Smooth muscle cell (in vitro differentiated cells): ENCODE measurements around the gene TTC28. TPM values are rescaled to one million over a fixed set of nuclear protein-coding genes. Genes with fewer than 3 reads are reported as not detected.
A peak's percentile ranks its signal among the peaks of the same experiment; 100 is the strongest.

ENCODE experiments used
- DNase-seq: peaks from one replicate; lab custom pipeline; 2025; ENCODE audit not compliant: unreplicated experiment; lab: John Stamatoyannopoulos, UW
- H2AFZ ChIP-seq: fragments of 200-600 bp; sonication (generic); 2 replicates; pipeline ENCODE4 v1.6.0; 2016; ENCODE audit warnings: antibody characterized with exemption, low read depth, mild to moderate bottlenecking
- H3F3A ChIP-seq: fragments of 200-600 bp; sonication (generic); 2 replicates; pipeline ENCODE4 v1.6.0; 2017; ENCODE audit warnings: antibody characterized with exemption, low read depth
- H3K27ac ChIP-seq: fragments of 200-600 bp; sonication (generic); 2 replicates; pipeline ENCODE4 v1.5.1; 2016; ENCODE audit warnings: low read depth, mild to moderate bottlenecking
- H3K27me3 ChIP-seq: fragments of 200-600 bp; sonication (generic); 2 replicates; pipeline ENCODE4 v1.6.1; 2016; ENCODE audit warnings: low read depth, mild to moderate bottlenecking
- H3K36me3 ChIP-seq: fragments of 200-600 bp; sonication (generic); 2 replicates; pipeline ENCODE4 v1.5.1; 2016; ENCODE audit warnings: low read depth
- H3K4me1 ChIP-seq: fragments of 200-600 bp; sonication (generic); 2 replicates; pipeline ENCODE4 v1.5.1; 2016; ENCODE audit warnings: low read depth
- H3K4me2 ChIP-seq: fragments of 200-600 bp; sonication (generic); 2 replicates; pipeline ENCODE4 v1.6.0; 2016; ENCODE audit warnings: mild to moderate bottlenecking
- H3K4me3 ChIP-seq: fragments of 200-600 bp; sonication (generic); 2 replicates; pipeline ENCODE4 v1.5.1; 2016; ENCODE audit warnings: mild to moderate bottlenecking
- H3K79me2 ChIP-seq: fragments of 200-600 bp; sonication (generic); 2 replicates; pipeline ENCODE4 v1.6.0; 2016; ENCODE audit warnings: low read depth, mild to moderate bottlenecking
- H3K9ac ChIP-seq: fragments of 200-600 bp; sonication (generic); 2 replicates; pipeline ENCODE4 v1.6.0; 2016; ENCODE audit warnings: low read depth
- H3K9me3 ChIP-seq: fragments of 200-600 bp; sonication (generic); replicated peaks from 2 replicates; pipeline ENCODE4 v1.5.1; 2016; ENCODE audit warnings: low read depth
- H4K20me1 ChIP-seq: fragments of 200-600 bp; sonication (generic); 2 replicates; pipeline ENCODE4 v1.6.0; 2016; ENCODE audit warnings: low read depth
- CTCF ChIP-seq: fragments of 200-600 bp; sonication (generic); IDR thresholded peaks from 2 replicates; pipeline ENCODE4 v1.5.1; 2017; ENCODE audit warnings: borderline replicate concordance, mild to moderate bottlenecking, antibody characterized with exemption; ENCODE audit not compliant: insufficient read depth, poor library complexity, severe bottlenecking
- WGBS: methylation state at CpG from one replicate; pipeline ENCODE4 v1.1.7; 2016; ENCODE audit warnings: low lambda C conversion rate; 5-methylcytosine and 5-hydroxymethylcytosine counted together
- polyA plus RNA-seq: library from polyadenylated mRNA; unstranded; fragments of >200 nt; fragmentation: Nextera tagmentation; extraction: Ambion mirVana; gene quantifications from 2 replicates; pipeline ENCODE4 v1.2.1, GENCODE V29; 2016
- total RNA-seq: library from RNA; depleted of rRNA; stranded (reverse); fragments of >200 nt; gene quantifications from 2 replicates; pipeline ENCODE4 v1.2.3, GENCODE V29; 2014

The TTC28 gene
- total and polyA plus RNA-seq, 2 experiments from 2014 or later: 6.3 to 17.9 TPM

DNA sequence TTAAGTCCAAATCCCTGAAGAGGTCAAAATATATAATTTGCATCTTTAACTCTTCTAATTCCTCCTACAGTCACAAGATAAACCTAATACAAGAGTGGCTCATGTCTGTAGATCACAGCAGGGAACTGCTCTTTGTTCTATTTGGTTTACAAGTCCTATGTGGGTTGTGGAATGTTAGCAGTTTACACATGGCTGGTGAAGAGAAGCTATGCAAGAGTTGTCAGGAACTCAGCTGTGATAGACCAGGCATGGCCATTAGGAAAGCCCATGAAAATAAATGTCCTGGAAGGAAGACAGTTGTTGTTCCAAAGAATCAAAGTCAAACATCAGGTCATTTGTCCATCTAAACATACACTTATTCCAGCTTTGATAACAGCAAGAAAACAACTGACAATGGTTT is 448.2 kb downstream of the TTC28 start:
- peak overlapping the region; percentile 37 for H3K27ac ChIP-seq
- peaks cover 4% of the 10 kb centered on the region for H4K20me1 ChIP-seq
- DNase-seq: no peak
- no peak for TF ChIP-seq CTCF
- H3K27me3 ChIP-seq: no peaks in the 10 kb centered on the region
- H3F3A ChIP-seq: no peaks in the 10 kb centered on the region
- no peak overlapping the region for H3K9ac ChIP-seq
- no peak overlapping the region for H2AFZ ChIP-seq
- H3K36me3 ChIP-seq: no peaks in the 10 kb centered on the region
- H3K4me1 ChIP-seq: peaks cover 31% of the 10 kb centered on the region
- H3K9me3 ChIP-seq: no peaks in the 10 kb centered on the region
- H3K79me2 ChIP-seq: no peaks in the 10 kb centered on the region
- no peak overlapping the region for H3K4me3 ChIP-seq
- H3K4me2 ChIP-seq: peak overlapping the region; percentile 56

DNA sequence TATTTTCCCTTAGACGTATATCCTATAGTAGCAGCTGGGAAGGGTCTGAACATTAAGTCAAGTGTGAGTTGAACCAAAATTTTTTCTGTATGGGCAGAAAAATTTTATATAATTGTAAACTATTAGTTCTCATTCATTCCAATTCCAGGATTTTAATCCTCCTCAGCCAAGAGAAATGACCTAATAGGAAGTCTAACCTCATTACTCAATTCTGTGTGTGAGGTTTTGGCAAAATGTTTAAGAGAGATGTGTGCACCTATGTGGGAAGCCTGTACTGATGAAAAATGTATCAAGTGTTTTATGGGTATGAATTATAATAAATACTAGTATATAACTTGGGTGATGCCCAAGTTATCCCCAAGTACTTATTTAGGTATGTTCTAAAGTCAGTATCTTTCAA is 449.0 kb downstream of the TTC28 start:
- WGBS: 83% methylated on average over 1 of the region's 1 CpG
- Histone ChIP-seq H3K9me3 (no peaks in the 10 kb centered on the region), H3K36me3 (no peaks in the 10 kb centered on the region), H4K20me1 (peaks cover 4% of the 10 kb centered on the region), H3K9ac (no peak overlapping the region), H3K79me2 (no peaks in the 10 kb centered on the region), H3K4me1 (peaks cover 31% of the 10 kb centered on the region), H3K27ac (peak overlapping the region; percentile 37), H3F3A (no peaks in the 10 kb centered on the region), H2AFZ (no peak overlapping the region), H3K27me3 (no peaks in the 10 kb centered on the region), H3K4me3 (no peak overlapping the region), H3K4me2 (peak overlapping the region; percentile 56)
- TF ChIP-seq CTCF: no peak
- no peak for DNase-seq

DNA sequence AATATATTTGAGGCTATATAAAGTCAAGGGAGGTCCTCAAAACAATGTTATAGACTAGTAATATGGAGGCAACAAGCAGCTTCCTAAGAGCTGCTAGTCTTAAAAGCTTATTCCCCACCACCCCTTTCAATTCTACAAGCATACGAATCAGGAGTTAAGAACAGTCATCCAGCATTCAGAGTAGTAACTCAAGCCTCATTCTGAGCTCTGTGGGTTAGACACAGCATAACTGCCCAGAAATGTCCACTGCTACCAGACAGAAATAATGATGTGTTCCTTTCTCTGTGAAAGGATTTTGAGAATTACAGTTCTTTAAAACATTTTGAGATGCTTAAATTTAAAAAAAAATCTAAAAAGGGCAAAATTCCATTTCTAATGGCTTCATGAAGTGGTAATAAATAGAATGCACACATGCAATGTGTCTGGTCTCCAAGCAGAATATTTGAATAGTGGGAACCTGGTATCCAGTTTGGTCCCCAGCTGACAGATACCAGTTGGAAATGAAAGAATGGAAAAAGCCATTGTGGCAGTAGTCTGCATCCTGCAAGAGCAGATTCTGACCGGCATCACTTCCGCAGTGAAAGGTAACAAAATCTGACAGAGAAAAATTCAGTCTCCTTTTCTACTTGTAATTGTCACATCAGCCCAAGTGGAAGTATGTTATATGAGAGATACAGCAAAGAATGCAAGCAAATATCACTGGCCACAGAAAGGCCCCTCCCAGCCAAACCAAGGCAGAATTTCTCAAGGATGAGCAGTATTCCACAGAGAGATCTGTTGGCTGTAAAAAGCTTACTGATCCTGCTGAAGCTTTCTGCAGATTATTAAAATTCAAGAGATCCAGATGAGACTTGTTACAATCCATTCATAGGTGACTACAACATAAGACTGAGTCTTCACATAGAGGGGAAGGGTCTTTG is 449.8 kb downstream of the TTC28 start:
- H3K27me3 ChIP-seq: no peaks in the 10 kb centered on the region
- no peak for DNase-seq

More for the DNA sequence above, 449.8 kb downstream of the TTC28 start:
- Histone ChIP-seq H3K79me2 (no peaks in the 10 kb centered on the region), H3K4me1 (peaks cover 31% of the 10 kb centered on the region), H3K9me3 (no peaks in the 10 kb centered on the region), H3K27ac (peak overlapping the region; percentile 37), H3K4me3 (no peak overlapping the region), H3K9ac (no peak overlapping the region), H3K36me3 (no peaks in the 10 kb centered on the region), H3K4me2 (peak overlapping the region; percentile 56), H3F3A (no peaks in the 10 kb centered on the region), H2AFZ (no peak overlapping the region), H4K20me1 (peaks cover 4% of the 10 kb centered on the region)
- 78% methylated on average over 3 of the region's 3 CpGs for WGBS
- TF ChIP-seq CTCF: no peak
